ENCODE data around the gene DLK1.

DLK1 gene

GRCh38 chr14:100715803-100716202 is 10.9 kb upstream of the DLK1 start:
- Histone ChIP-seq H3K27me3 (replicated peaks) (peaks cover 5% of the 10 kb centered on the region), H3K27ac (no peak overlapping the region), H3K36me3 (replicated peaks) (no peaks in the 10 kb centered on the region), H3K4me3 (ENCODE audit: low read depth, low read length) (no peak overlapping the region)
- TF ChIP-seq CTCF (IDR thresholded peaks at IDR 0.05; ENCODE audit: low read depth, low read length, missing control alignments), result no peak
- DNase-seq, result no peak
- in situ Hi-C loops (cut with HindIII; ENCODE audit: low pct_ligation_motif_present, low sequenced_read_pairs), result no loop called here

- peaks cover 14% of the 10 kb centered on the region for H3K27me3 ChIP-seq (replicated peaks)
- H3K4me3 ChIP-seq (ENCODE audit: low read depth, low read length), result no peak overlapping the region
- H3K36me3 ChIP-seq (replicated peaks), result no peaks in the 10 kb centered on the region
- in situ Hi-C loops (cut with HindIII; ENCODE audit: low pct_ligation_motif_present, low sequenced_read_pairs), result no loop called here
- no peak for DNase-seq
- no peak for TF ChIP-seq CTCF (IDR thresholded peaks at IDR 0.05; ENCODE audit: low read depth, low read length, missing control alignments)
- H3K27ac ChIP-seq, result no peak overlapping the region
These were observed 9.3 kb upstream of the DLK1 start for GRCh38 chr14:100717386-100717785.

GRCh38 chr14:100719976-100720520 is 6.6 kb upstream of the DLK1 start:
- TF ChIP-seq CTCF (IDR thresholded peaks at IDR 0.05; ENCODE audit: low read depth, low read length, missing control alignments), result no peak
- H3K27me3 ChIP-seq (replicated peaks), result peaks cover 35% of the 10 kb centered on the region

GRCh38 chr14:100721568-100721967 is 5.1 kb upstream of the DLK1 start:
- Histone ChIP-seq H3K36me3 (replicated peaks) (no peaks in the 10 kb centered on the region), H3K27me3 (replicated peaks) (peaks cover 48% of the 10 kb centered on the region), H3K4me3 (ENCODE audit: low read depth, low read length) (no peak overlapping the region), H3K27ac (no peak overlapping the region)
- no peak for TF ChIP-seq CTCF (IDR thresholded peaks at IDR 0.05; ENCODE audit: low read depth, low read length, missing control alignments)
- DNase-seq, result no peak
- in situ Hi-C loops (cut with HindIII; ENCODE audit: low pct_ligation_motif_present, low sequenced_read_pairs), result no loop called here

More at GRCh38 chr14:100719976-100720520, 6.6 kb upstream of the DLK1 start:
- Histone ChIP-seq H3K27ac (no peak overlapping the region), H3K36me3 (replicated peaks) (no peaks in the 10 kb centered on the region), H3K4me3 (ENCODE audit: low read depth, low read length) (no peak overlapping the region)
- no peak for DNase-seq
- in situ Hi-C loops (cut with HindIII; ENCODE audit: low pct_ligation_motif_present, low sequenced_read_pairs), result no loop called here

GRCh38 chr14:100722367-100722766 is 4.3 kb upstream of the DLK1 start:
- Histone ChIP-seq H3K36me3 (replicated peaks) (no peaks in the 10 kb centered on the region), H3K4me3 (ENCODE audit: low read depth, low read length) (no peak overlapping the region), H3K27me3 (replicated peaks) (peaks cover 54% of the 10 kb centered on the region), H3K27ac (no peak overlapping the region)
- no peak for DNase-seq
- TF ChIP-seq CTCF (IDR thresholded peaks at IDR 0.05; ENCODE audit: low read depth, low read length, missing control alignments), result no peak
- in situ Hi-C loops (cut with HindIII; ENCODE audit: low pct_ligation_motif_present, low sequenced_read_pairs), result no loop called here
